HCT116 (cell line): ENCODE results near the gene PSMD2. TPM values are rescaled to one million over a fixed set of nuclear protein-coding genes. Genes with fewer than 3 reads are reported as not detected.

ENCODE experiments used
- ATAC-seq: fragments of 200-7000 bp; cut with Tn5 transposase; 2 replicates; pipeline ENCODE4 v1.9.1; 2020; ENCODE audit warnings: mild to moderate bottlenecking, moderate library complexity
- BruUV-seq: library from RNA; stranded (reverse); fragments of 400-500 nt; replicated peaks from 2 replicates; lab custom pipeline; 2021; lab: Mats Ljungman, UMichigan
- CTCF ChIA-PET: fragments of 300-600 bp; sonication (Branson Sonifier 250); formaldehyde crosslinking; loops from one replicate; lab custom pipeline; 2021; ENCODE audit warnings: antibody characterized with exemption; lab: Charles Lee
- POLR2A ChIA-PET: fragments of 300-600, 350-600 bp; sonication (Branson Sonifier 250); formaldehyde crosslinking; loops from one replicate; lab custom pipeline; 2021; ENCODE audit warnings: antibody characterized with exemption; lab: Charles Lee
- RAD21 ChIA-PET, 2 experiments: fragments of 300-600 bp; sonication (Branson Sonifier 250); formaldehyde crosslinking; loops; one replicate each; lab custom pipeline; 2023; ENCODE audit warnings: low total read pairs in 2 of 2; ENCODE audit not compliant: uncharacterized antibody in 2 of 2, unreplicated experiment in 2 of 2, low non-redundant PET in 1 of 2; lab: Charles Lee
- DNase-seq: peaks from one replicate; pipeline ENCODE4 v3.0.0-alpha.2; 2010; ENCODE audit warnings: low read depth, low spot score
- H2AFZ ChIP-seq: fragments of 200-600 bp; shearing (Covaris generic), sonication (generic); 2 replicates; pipeline ENCODE4 v1.6.1; 2017; ENCODE audit warnings: low read depth, mixed run types, mixed read lengths, antibody characterized with exemption, low read length; ENCODE audit not compliant: poor library complexity, severe bottlenecking
- H3K27ac ChIP-seq: 2 replicates; pipeline ENCODE4 v1.5.1; 2012; ENCODE audit warnings: low read depth, low read length
- H3K27me3 ChIP-seq: fragments of 200-600 bp; sonication (generic); 2 replicates; pipeline ENCODE4 v1.6.1; 2016; ENCODE audit warnings: mixed run types, low read length, mixed read lengths; ENCODE audit not compliant: insufficient read depth
- H3K36me3 ChIP-seq, 2 experiments: fragments of 200-500 bp in 1 of 2; fragments of 200-600 bp in 1 of 2; sonication (Bioruptor generic) in 1 of 2; sonication (generic) in 1 of 2; 2 replicates each; pipeline versions ENCODE4 v1.5.1 to v1.6.1; 2014 to 2016; ENCODE audit warnings: low read length in 2 of 2, inconsistent platforms in 1 of 2, mixed read lengths in 1 of 2, mixed run types in 1 of 2; ENCODE audit not compliant: insufficient read depth in 2 of 2, control insufficient read depth in 1 of 2
- H3K4me1 ChIP-seq, 2 experiments: fragments of 200-600 bp in 1 of 2; sonication (generic) in 1 of 2; 2 replicates each; pipeline versions ENCODE4 v1.5.1 to v1.6.1; 2012 to 2017; ENCODE audit warnings: low read length in 2 of 2, inconsistent platforms in 1 of 2, mild to moderate bottlenecking in 1 of 2, mixed read lengths in 1 of 2, mixed run types in 1 of 2, moderate library complexity in 1 of 2; ENCODE audit not compliant: insufficient read depth in 2 of 2, control insufficient read depth in 1 of 2
- H3K4me2 ChIP-seq: fragments of 200-600 bp; sonication (generic); 2 replicates; pipeline ENCODE4 v1.6.1; 2017; ENCODE audit warnings: mixed run types, low read length, mixed read lengths
- H3K4me3 ChIP-seq, 2 experiments: fragments of 200-600 bp in 1 of 2; sonication (generic) in 1 of 2; replicated peaks in 1 of 2; 2 replicates each; pipeline ENCODE4 v1.5.1; 2011 to 2016; ENCODE audit warnings: low read length in 2 of 2, control low read depth in 1 of 2, low read depth in 1 of 2, mild to moderate bottlenecking in 1 of 2, mixed read lengths in 1 of 2, mixed run types in 1 of 2
- H3K79me2 ChIP-seq: fragments of 200-600 bp; sonication (generic); 2 replicates; pipeline ENCODE4 v1.6.1; 2017; ENCODE audit warnings: mild to moderate bottlenecking, mixed run types, low read length, moderate library complexity, mixed read lengths; ENCODE audit not compliant: insufficient read depth
- H3K9ac ChIP-seq: fragments of 200-600 bp; sonication (generic); 2 replicates; pipeline ENCODE4 v1.6.1; 2016; ENCODE audit warnings: low read length, mixed read lengths
- H3K9me2 ChIP-seq: fragments of 200-600 bp; sonication (generic), shearing (Covaris generic); 2 replicates; pipeline ENCODE4 v1.6.1; 2017; ENCODE audit warnings: mixed run types, mild to moderate bottlenecking, moderate library complexity; ENCODE audit not compliant: insufficient read depth
- H3K9me3 ChIP-seq, 2 experiments: fragments of 200-500 bp in 1 of 2; fragments of 200-600 bp in 1 of 2; sonication (Bioruptor generic) in 1 of 2; sonication (generic) in 1 of 2; 2 replicates each; pipeline ENCODE4 v1.6.1; 2014 to 2017; ENCODE audit warnings: low read length in 2 of 2, mixed read lengths in 2 of 2, inconsistent platforms in 1 of 2, low read depth in 1 of 2, mild to moderate bottlenecking in 1 of 2, mixed run types in 1 of 2, moderate library complexity in 1 of 2; ENCODE audit not compliant: control insufficient read depth in 1 of 2, insufficient read depth in 1 of 2
- H4K20me1 ChIP-seq: fragments of 200-600 bp; sonication (generic), shearing (Covaris generic); 2 replicates; pipeline ENCODE4 v1.6.1; 2017; ENCODE audit warnings: mixed run types, mild to moderate bottlenecking, moderate library complexity; ENCODE audit not compliant: insufficient read depth
- ATF3 ChIP-seq: IDR thresholded peaks from 2 replicates; pipeline ENCODE4 v1.6.1; 2012
- CEBPB ChIP-seq: IDR thresholded peaks from 2 replicates; pipeline ENCODE4 v1.6.1; 2012; ENCODE audit warnings: low read depth
- CTCF ChIP-seq, 3 experiments: fragments of 200-600 bp in 1 of 3; sonication (generic) in 1 of 3; IDR thresholded peaks in 2 of 3; conservative IDR thresholded peaks in 1 of 3; 2 replicates each; pipeline ENCODE4 v1.5.1; 2012 to 2017; ENCODE audit warnings: low read depth in 2 of 3, low read length in 2 of 3, antibody characterized with exemption in 1 of 3, borderline replicate concordance in 1 of 3, control low read depth in 1 of 3, mild to moderate bottlenecking in 1 of 3, mixed read lengths in 1 of 3, mixed run types in 1 of 3, moderate library complexity in 1 of 3; ENCODE audit not compliant: insufficient read depth in 1 of 3
- EGR1 ChIP-seq: IDR thresholded peaks from 2 replicates; pipeline ENCODE4 v1.6.1; 2012; ENCODE audit warnings: low read depth
- POLR2AphosphoS5 ChIP-seq: IDR thresholded peaks from 2 replicates; pipeline ENCODE4 v1.6.1; 2011; ENCODE audit warnings: mild to moderate bottlenecking, low read depth, low read length, moderate library complexity
- REST ChIP-seq: IDR thresholded peaks from 2 replicates; pipeline ENCODE4 v1.6.1; 2012; ENCODE audit warnings: low read depth
- ZBTB33 ChIP-seq: IDR thresholded peaks from 2 replicates; pipeline ENCODE4 v1.6.1; 2011; ENCODE audit warnings: mild to moderate bottlenecking, low read length, moderate library complexity; ENCODE audit not compliant: insufficient replicate concordance; ENCODE audit errors: extremely low read depth
- intact Hi-C: fragments of 100-400 bp; cut with micrococcal nuclease; formaldehyde crosslinking; loops from 2 replicates; pipeline ENCODE4 v1.10.0; 2022
- total RNA-seq: library from RNA; stranded (reverse); gene quantifications from one replicate; pipeline ENCODE4 v1.2.1, GENCODE V29; 2021; ENCODE audit not compliant: unreplicated experiment

PSMD2 gene
- total RNA-seq, 1 experiment from 2014 or later = 402 TPM

- TF ChIP-seq CTCF (IDR thresholded peaks at IDR 0.05 in 2 of 3, conservative IDR thresholded peaks at IDR 0.05 in 1 of 3; ENCODE audit: borderline replicate concordance in 1 of 3, insufficient read depth in 1 of 3, low read depth in 2 of 3, low read length in 2 of 3) = no peak
- no peak for TF ChIP-seq ATF3
- TF ChIP-seq POLR2AphosphoS5 = no peak
- no peak for TF ChIP-seq EGR1
- TF ChIP-seq CEBPB = no peak
These were observed 39.6 kb upstream of the PSMD2 start (continued) for GRCh38 chr3:184259396-184259877.

GRCh38 chr3:184259878-184260723, 38.9 kb upstream of the PSMD2 start:
- Histone ChIP-seq H3K9ac (no peak overlapping the region), H2AFZ (no peak overlapping the region), H3K4me3 (peak overlapping the region in 1 of 2 experiments; percentile 32; a peak in 1 of 4 replicates), H3K27ac (no peak overlapping the region; the same call in 1 of the 2 replicates), H3K36me3 (no peaks in the 10 kb centered on the region; a peak in 1 of 4 replicates), H3K4me2 (peak overlapping the region; percentile 73), H3K4me1 (peaks cover 3 to 24% of the 10 kb centered on the region in 2 experiments; a peak in 3 of 4 replicates), H3K79me2 (no peaks in the 10 kb centered on the region), H3K9me3 (no peaks in the 10 kb centered on the region), H4K20me1 (no peaks in the 10 kb centered on the region)
- intact Hi-C loops = no loop called here
- ChIA-PET RAD21 (no interaction called here), POLR2A (no interaction called here), CTCF (no interaction called here)
- DNase-seq (no peak), ATAC-seq (no peak)
- TF ChIP-seq REST = peak; percentile 51
- no peak for TF ChIP-seq ZBTB33
- no peak for TF ChIP-seq POLR2AphosphoS5
- TF ChIP-seq, all 23 proteins: peak for 1
- no TSS peak for BruUV-seq
- no peaks in the 10 kb centered on the region for H3K9me2 ChIP-seq
- H3K27me3 ChIP-seq = no peaks in the 10 kb centered on the region
